Psoas muscle (tissue), 8 donors: ENCODE data around the gene ENTR1. TPM values are rescaled to one million over a fixed set of nuclear protein-coding genes. Genes with fewer than 3 reads are reported as not detected.

ENCODE experiments used
- ATAC-seq, 4 donors: fragments of 200-7000 bp; cut with Tn5 transposase; one replicate each; pipeline ENCODE4 v1.9.1; 2020; ENCODE audit warnings: moderate library complexity in 3 of 4, mild to moderate bottlenecking in 2 of 4
- DNase-seq, 2 donors: peaks; one replicate each; pipeline ENCODE4 v3.0.0-alpha.2; 2020
- H3K27ac ChIP-seq: fragments of 200-600 bp; one replicate; pipeline ENCODE4 v1.8.0; 2022
- H3K27me3 ChIP-seq, 3 donors: fragments of 200-600 bp in 1 of 3; one replicate each; pipeline versions ENCODE4 v1.6.1 to v1.8.0; 2013 to 2022; ENCODE audit warnings: low read length in 2 of 3, mild to moderate bottlenecking in 2 of 3, moderate library complexity in 1 of 3; ENCODE audit not compliant: insufficient read depth in 3 of 3
- H3K36me3 ChIP-seq, 2 donors: fragments of 200-600 bp in 1 of 2; one replicate each; pipeline versions ENCODE4 v1.6.1 to v1.8.0; 2013 to 2022; ENCODE audit warnings: low read depth in 1 of 2, mild to moderate bottlenecking in 1 of 2, moderate library complexity in 1 of 2; ENCODE audit not compliant: insufficient read depth in 1 of 2
- H3K4me1 ChIP-seq: fragments of 200-600 bp; one replicate; pipeline ENCODE4 v1.8.0; 2022
- H3K4me3 ChIP-seq: fragments of 200-600 bp; one replicate; pipeline ENCODE4 v1.8.0; 2022; ENCODE audit warnings: mild to moderate bottlenecking
- H3K9me3 ChIP-seq: fragments of 200-600 bp; one replicate; pipeline ENCODE4 v1.8.0; 2022
- WGBS, 3 donors: extraction: QIAGEN DNeasy Blood & Tissue Kit; methylation state at CpG; one replicate each; pipeline versions ENCODE4 v1.1.6 to v1.1.7; 2013; 5-methylcytosine and 5-hydroxymethylcytosine counted together
- intact Hi-C, 2 donors: fragments of 100-400 bp; cut with DNase I; formaldehyde crosslinking; loops; one replicate each; pipeline versions ENCODE4 v1.11.0 to v1.14.2; 2022
- polyA plus RNA-seq, 3 donors: library from polyadenylated mRNA; stranded (reverse); fragments of 200-250 nt; gene quantifications; one replicate each; pipeline ENCODE4 v1.2.3, GENCODE V29; 2013
- total RNA-seq, 4 donors: library from RNA; stranded (reverse); fragmentation: NEBNext Ultra II Directional in 2 of 4; extraction: Animal tissue kit (Norgen Biotek cat#: 25700) in 2 of 4; gene quantifications; one replicate each; pipeline versions ENCODE4 v1.2.1 to v1.2.4, GENCODE V29; 2021 to 2023
- TF ChIP-seq, protein P1 (sequence below): fragments of 200-600 bp; IDR thresholded peaks from one replicate; pipeline ENCODE4 v1.8.0; 2022; ENCODE audit warnings: antibody characterized with exemption
- donor health status: healthy with polysubstance abuse.
- donor health status: DM: no; HTN: no; CAD: no; lungs with moderate emphysema.
- donor health status: Bipolar disorder and iron deficiency.
- donor health status: healthy.
- donor health status: DM: yes; HTN: yes; CAD: no.
- donor health status: DM: no; HTN: no; CAD: no.
- donor health status: DM: no; HTN: no; CAD: no.
- donor health status: DM: yes; HTN: yes; CAD: no.

The ENTR1 gene
- total and polyA plus RNA-seq, 7 donors, result 16.0 to 53.0 (median 34.2) TPM

DNA sequence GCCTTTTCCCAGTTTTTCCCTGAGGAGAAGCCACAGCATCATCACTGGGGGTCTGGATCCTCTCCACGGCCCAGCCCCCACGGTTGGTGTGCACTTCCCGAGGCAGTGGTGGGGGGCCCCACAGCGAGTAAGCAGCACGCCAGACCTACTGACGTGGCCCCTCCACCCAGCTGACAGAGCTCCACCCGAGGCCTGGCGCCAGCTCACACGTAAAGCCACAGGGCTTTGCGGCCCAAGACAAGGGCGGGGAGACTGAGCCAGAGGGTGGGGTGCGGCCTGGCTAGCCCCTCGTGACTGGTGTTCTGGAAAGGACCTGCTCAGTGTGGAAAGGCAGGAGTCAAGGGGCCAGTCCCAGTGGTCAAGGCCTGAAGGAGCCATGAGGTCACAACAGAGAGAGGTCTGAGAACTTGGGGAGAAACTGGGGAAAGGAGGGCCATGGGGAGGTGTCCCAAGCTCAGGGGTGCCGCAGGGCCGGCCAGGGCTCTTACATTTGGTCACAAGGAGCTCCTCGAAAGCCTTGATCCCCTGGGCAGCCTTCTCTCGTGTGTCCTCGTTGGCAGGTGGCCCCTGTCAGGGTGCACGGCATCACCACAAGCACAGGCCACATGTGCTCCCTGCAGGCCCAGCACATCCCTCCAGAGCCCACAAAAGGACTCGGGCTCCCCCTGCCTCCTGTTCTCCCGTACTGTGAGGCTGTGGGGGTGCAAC, 15.9 kb downstream of the ENTR1 start:
- DNase-seq (peak; percentile 66 to 70), ATAC-seq (no peak)

DNA sequence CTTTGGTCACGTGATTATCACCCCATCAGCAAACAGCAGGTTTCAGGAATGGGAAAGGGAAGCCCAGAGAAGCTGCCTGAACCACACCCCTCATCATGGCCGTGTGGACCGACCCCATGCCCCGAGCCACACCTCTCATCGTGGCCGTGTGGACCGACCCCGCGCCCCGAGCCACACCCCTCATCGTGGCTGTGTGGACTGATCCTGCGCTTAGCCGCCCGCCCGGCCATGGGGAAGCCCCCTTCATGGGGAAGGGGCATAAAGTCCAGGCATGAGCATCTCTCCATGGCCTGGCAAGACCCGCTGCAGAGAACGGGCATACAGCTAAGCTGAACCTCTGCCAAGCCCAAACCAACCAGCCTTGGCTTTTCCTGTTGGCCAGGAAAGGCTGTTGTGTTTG, 16.9 kb downstream of the ENTR1 start:
- WGBS, 3 donors, result 86 to 89% (median 89%) methylated on average over 17 of the region's 17 CpGs
- Histone ChIP-seq H3K4me3 (no peak overlapping the region), H3K27me3 (no peaks in the 10 kb centered on the region), H3K9me3 (no peaks in the 10 kb centered on the region), H3K36me3 (peaks cover 2 to 88% of the 10 kb centered on the region in 2 donors), H3K4me1 (peaks cover 1% of the 10 kb centered on the region), H3K27ac (no peak overlapping the region)
- intact Hi-C loops, result no loop called here
- TF ChIP-seq, protein P1, sequence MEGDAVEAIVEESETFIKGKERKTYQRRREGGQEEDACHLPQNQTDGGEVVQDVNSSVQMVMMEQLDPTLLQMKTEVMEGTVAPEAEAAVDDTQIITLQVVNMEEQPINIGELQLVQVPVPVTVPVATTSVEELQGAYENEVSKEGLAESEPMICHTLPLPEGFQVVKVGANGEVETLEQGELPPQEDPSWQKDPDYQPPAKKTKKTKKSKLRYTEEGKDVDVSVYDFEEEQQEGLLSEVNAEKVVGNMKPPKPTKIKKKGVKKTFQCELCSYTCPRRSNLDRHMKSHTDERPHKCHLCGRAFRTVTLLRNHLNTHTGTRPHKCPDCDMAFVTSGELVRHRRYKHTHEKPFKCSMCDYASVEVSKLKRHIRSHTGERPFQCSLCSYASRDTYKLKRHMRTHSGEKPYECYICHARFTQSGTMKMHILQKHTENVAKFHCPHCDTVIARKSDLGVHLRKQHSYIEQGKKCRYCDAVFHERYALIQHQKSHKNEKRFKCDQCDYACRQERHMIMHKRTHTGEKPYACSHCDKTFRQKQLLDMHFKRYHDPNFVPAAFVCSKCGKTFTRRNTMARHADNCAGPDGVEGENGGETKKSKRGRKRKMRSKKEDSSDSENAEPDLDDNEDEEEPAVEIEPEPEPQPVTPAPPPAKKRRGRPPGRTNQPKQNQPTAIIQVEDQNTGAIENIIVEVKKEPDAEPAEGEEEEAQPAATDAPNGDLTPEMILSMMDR, result no peak
- ATAC-seq (no peak), DNase-seq (peak in 1 of 2 donors; percentile 46)

More for the DNA sequence above, 15.9 kb downstream of the ENTR1 start:
- intact Hi-C loops, result no loop called here
- WGBS, 3 donors, result 86 to 89% (median 87%) methylated on average over 21 of the region's 21 CpGs
- H3K4me3 ChIP-seq, result no peak overlapping the region
- H3K9me3 ChIP-seq, result no peaks in the 10 kb centered on the region
- TF ChIP-seq, protein P1, result no peak
- H3K36me3 ChIP-seq, result peaks cover 2 to 79% of the 10 kb centered on the region in 2 donors
- no peaks in the 10 kb centered on the region for H3K27me3 ChIP-seq
- H3K4me1 ChIP-seq, result peaks cover 10% of the 10 kb centered on the region
- H3K27ac ChIP-seq, result no peak overlapping the region

DNA sequence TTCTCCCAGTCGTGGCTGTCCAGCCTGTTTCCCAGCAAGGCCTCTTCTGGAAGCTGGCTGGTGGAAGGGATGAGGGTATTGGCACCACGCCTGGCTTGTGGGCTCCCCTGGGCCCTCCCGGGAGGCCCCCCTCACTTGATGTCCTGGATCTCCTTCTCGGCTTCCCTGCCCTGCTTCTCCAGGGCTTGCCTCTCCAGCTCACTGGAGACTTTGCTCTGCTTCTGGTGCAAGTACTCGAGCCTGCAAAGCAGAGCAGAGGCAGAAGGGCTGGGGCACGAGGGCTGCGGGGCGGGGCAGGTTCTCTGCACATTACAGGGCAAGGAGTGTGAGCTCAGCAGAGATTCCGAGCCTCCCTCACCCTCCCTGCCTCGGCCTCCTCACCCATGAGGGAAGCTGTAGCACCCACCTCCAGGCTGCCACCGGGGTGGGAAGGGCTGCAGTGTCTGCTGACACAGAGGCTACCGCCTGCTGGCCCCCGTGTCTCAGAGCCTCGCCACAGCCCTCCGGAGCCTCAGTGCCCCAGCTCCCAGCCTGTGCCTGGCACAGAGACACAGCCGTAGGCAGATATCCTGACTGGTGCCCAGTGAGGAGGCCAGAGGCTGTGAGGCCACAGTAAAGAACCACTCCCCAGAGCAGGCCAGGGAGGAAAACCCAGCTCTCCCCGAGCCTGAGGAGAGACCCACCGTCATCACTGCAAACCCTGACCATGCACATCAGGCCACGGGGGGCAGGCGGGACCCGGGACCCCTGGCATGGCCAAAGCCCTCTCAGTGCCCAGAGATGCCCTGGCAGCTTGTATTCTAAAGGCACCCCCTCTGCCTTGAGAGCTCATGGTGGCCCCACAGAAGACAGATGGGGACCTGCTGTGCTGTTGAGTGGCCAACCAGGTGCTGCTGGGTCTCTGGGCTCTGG, 17.6 kb downstream of the ENTR1 start:
- intact Hi-C loops, result no loop called here

DNA sequence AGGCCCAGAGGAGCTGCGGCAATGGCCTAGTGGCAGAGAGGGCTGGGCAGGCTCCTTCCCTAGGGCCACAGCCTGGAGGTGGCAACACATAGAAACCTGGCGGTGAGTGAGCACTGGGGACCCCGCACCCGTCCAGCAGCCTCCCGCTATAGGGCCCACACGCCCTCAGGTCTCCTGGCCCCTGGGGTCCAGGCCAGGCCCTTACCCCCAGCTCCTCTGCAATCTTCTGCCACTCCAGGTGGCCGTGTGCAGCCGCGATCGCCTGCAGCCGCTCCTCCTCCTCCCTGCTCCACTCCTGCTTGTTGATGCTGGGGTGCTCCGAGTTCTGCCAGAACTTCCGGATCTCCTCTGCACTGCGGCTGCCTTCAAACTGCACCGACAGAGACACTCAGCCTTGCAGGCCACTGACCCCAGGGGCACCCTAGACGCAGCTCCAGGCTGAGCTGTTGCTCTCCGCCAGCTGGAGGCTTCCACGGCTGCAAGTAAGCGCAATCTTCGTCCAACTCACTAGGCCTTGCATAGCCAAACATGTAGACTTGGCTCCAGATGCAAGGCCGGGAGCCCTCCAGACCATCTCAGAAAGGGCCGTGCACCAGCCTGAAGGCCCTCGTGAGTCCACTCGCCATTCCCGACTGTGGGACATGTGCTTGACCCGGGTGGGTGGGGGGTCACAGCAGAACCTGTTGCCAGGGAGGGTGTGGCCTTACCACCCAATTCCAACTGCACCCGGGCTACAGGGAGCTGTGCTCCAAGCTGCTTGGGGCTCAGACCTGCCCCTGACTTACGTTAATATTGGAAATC, 18.5 kb downstream of the ENTR1 start:
- ATAC-seq, result no peak

More for the DNA sequence above, 17.6 kb downstream of the ENTR1 start:
- WGBS, 3 donors, result 85 to 87% (median 85%) methylated on average over 18 to 21 of the region's 21 CpGs
- Histone ChIP-seq H3K36me3 (peaks cover 2 to 92% of the 10 kb centered on the region in 2 donors), H3K27me3 (no peaks in the 10 kb centered on the region), H3K9me3 (no peaks in the 10 kb centered on the region), H3K27ac (no peak overlapping the region), H3K4me3 (no peak overlapping the region), H3K4me1 (no peaks in the 10 kb centered on the region)
- DNase-seq (peak in 1 of 2 donors; percentile 59), ATAC-seq (peak in 1 of 4 donors; percentile 29)
- TF ChIP-seq, protein P1, result no peak

More for the DNA sequence above, 18.5 kb downstream of the ENTR1 start:
- WGBS, 3 donors, result 88 to 89% (median 88%) methylated on average over 28 of the region's 28 CpGs
- DNase-seq, result peak in 1 of 2 donors; percentile 49
- intact Hi-C loops, result no loop called here
- TF ChIP-seq, protein P1, result no peak
- no peak overlapping the region for H3K4me3 ChIP-seq
- peaks cover 2 to 96% of the 10 kb centered on the region in 2 donors for H3K36me3 ChIP-seq
- H3K4me1 ChIP-seq, result no peaks in the 10 kb centered on the region
- H3K9me3 ChIP-seq, result no peaks in the 10 kb centered on the region
- no peaks in the 10 kb centered on the region for H3K27me3 ChIP-seq
- H3K27ac ChIP-seq, result no peak overlapping the region
